HUES64 (cell line): ENCODE data around the gene SLC22A14.
"Not testable (repeated sequence)": the region's sequence is repeated elsewhere in the genome, so short reads cannot be mapped to it uniquely, and the experiment has no call there.

ENCODE experiments used
- H3K27ac ChIP-seq: 2 replicates; pipeline ENCODE4 v1.7.0; 2013; ENCODE audit warnings: low read depth, low read length, inconsistent platforms
- H3K27me3 ChIP-seq: 2 replicates; pipeline ENCODE4 v1.6.1; 2013; ENCODE audit warnings: mild to moderate bottlenecking, low read length; ENCODE audit not compliant: insufficient read depth
- H3K36me3 ChIP-seq: 2 replicates; pipeline ENCODE4 v1.6.1; 2013; ENCODE audit warnings: mild to moderate bottlenecking, low read length; ENCODE audit not compliant: insufficient read depth
- H3K4me1 ChIP-seq: 2 replicates; pipeline ENCODE4 v1.6.1; 2013; ENCODE audit warnings: mild to moderate bottlenecking, low read length, moderate library complexity; ENCODE audit not compliant: insufficient read depth
- H3K4me3 ChIP-seq: 2 replicates; pipeline ENCODE4 v1.5.1; 2013; ENCODE audit warnings: mild to moderate bottlenecking, low read length, moderate library complexity
- H3K9ac ChIP-seq: 2 replicates; pipeline ENCODE4 v1.6.1; 2013; ENCODE audit warnings: mild to moderate bottlenecking, low read depth, low read length
- H3K9me3 ChIP-seq: 2 replicates; pipeline ENCODE4 v1.6.1; 2013; ENCODE audit warnings: low read depth, low read length; ENCODE audit not compliant: insufficient read depth
- WGBS: fragments of 150-250, 120-280 bp; methylation state at CpG from one replicate; pipeline ENCODE4 v1.1.7; 2013; ENCODE audit warnings: missing lambda C conversion rate; 5-methylcytosine and 5-hydroxymethylcytosine counted together

The SLC22A14 gene

DNA sequence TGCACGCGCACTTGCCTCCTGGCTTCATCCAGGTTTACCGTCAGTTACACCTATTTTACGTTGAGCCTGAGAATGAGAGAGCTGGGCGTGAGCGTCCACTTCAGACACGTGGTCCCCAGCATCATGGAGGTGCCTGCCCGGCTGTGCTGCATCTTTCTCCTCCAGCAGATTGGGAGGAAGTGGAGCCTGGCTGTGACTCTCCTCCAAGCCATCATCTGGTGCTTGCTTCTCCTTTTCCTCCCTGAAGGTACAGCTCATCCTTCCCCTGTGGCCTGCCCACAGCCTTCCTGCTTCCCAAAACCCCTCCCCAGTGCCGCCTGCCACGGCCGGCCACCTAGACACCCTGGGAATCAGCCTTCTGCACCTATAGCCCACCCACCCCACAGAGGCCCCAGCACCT is 31.6 kb downstream of the SLC22A14 start:
- H3K27ac ChIP-seq, result no peak overlapping the region
- H3K4me3 ChIP-seq, result no peak overlapping the region
- H3K9me3 ChIP-seq, result no peaks in the 10 kb centered on the region
- 86% methylated on average over 11 of the region's 11 CpGs for WGBS
- H3K4me1 ChIP-seq, result 0 out of 2 replicates have a peak, but pooled peaks cover 6% of the 10 kb centered on the region
- H3K27me3 ChIP-seq, result no peaks in the 10 kb centered on the region
- no peaks in the 10 kb centered on the region for H3K36me3 ChIP-seq
- no peak overlapping the region for H3K9ac ChIP-seq

GRCh38 chr3:38314112-38314763 is 32.1 kb downstream of the SLC22A14 start:
- 0 out of 2 replicates have a peak, but pooled peaks cover 6% of the 10 kb centered on the region for H3K4me1 ChIP-seq
- 62% methylated on average over 4 of the region's 4 CpGs for WGBS
- H3K36me3 ChIP-seq, result no peaks in the 10 kb centered on the region
- no peak overlapping the region for H3K4me3 ChIP-seq
- H3K27me3 ChIP-seq, result no peaks in the 10 kb centered on the region
- no peaks in the 10 kb centered on the region for H3K9me3 ChIP-seq
- no peak overlapping the region for H3K27ac ChIP-seq
- no peak overlapping the region for H3K9ac ChIP-seq

DNA sequence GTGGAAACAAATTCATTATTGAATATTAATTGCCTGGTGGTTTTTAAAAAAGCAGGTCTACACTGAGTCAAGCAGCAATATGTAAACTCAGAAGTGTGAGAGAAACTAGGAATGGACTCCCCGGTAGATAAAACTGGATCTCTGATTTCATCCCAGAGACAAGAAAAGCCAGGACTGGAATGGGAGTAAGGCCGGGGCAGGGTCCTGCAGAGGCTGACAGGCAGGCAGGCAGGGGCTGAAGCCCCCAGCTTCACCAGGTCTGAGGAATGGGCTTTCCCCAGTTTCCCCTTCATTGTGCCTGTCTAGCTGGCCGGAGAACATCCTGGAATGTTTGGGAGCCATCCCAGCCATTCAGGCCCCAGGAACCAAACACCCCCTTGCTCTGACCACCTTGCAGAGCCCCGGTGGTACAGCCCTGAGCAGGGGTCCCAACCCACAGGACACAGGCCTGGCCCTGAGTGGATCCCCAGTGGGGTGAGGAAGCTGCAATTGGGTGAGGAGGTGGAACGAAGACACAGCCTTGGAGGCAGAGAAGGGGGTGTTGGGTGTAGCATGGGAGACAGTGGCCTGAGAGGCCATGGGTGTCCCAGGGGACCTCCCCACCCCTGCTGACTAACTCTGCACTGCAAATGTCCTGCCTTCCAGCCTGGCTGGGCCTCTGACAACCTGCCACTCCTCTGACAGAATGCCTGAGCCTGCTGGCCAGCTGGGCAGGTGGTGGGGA is 32.8 kb downstream of the SLC22A14 start:
- Histone ChIP-seq H3K27ac (no peak overlapping the region), H3K9me3 (no peaks in the 10 kb centered on the region), H3K4me1 (0 out of 2 replicates have a peak, but pooled peaks cover 6% of the 10 kb centered on the region), H3K4me3 (no peak overlapping the region), H3K36me3 (no peaks in the 10 kb centered on the region), H3K27me3 (no peaks in the 10 kb centered on the region), H3K9ac (no peak overlapping the region)
- 78% methylated on average over 5 of the region's 5 CpGs for WGBS

DNA sequence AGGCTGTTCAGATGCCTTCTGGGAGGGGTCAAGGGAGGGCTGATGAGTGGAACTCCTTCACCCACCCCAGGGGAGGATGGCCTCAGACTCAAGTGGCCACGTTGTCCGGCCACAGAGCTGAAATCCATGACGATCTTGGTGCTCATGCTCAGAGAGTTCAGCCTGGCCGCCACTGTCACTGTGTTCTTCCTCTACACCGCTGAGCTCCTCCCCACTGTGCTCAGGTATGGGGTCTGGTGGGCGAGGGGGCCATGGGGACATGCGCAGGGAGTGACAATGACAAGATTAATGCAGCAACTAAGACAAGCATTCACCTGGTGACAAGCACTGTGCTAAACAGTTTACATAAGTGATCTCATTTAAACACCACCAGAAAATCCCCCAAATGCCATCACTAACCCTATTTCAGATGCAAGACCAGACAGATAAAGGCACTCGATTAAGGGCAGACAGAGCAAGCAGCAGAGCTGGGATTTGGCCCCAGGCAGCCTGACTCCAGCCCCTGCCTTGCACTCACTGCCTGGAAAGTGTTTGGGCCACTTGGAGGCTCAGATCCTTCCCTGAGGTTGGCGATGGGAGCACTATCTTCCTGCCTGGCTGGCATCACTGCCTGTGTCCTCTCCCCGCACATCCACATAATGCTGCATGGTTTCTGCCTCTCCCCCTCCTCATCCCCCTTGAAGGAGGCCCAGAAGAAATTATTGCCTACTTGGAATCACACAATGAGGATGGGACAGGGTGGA is 33.6 kb downstream of the SLC22A14 start:
- H3K9me3 ChIP-seq, result no peaks in the 10 kb centered on the region
- H3K4me3 ChIP-seq, result no peak overlapping the region
- no peaks in the 10 kb centered on the region for H3K27me3 ChIP-seq
- 87% methylated on average over 10 of the region's 10 CpGs for WGBS
- 0 out of 2 replicates have a peak, but pooled peaks cover 6% of the 10 kb centered on the region for H3K4me1 ChIP-seq
- H3K36me3 ChIP-seq, result no peaks in the 10 kb centered on the region
- H3K27ac ChIP-seq, result no peak overlapping the region
- H3K9ac ChIP-seq, result no peak overlapping the region

DNA sequence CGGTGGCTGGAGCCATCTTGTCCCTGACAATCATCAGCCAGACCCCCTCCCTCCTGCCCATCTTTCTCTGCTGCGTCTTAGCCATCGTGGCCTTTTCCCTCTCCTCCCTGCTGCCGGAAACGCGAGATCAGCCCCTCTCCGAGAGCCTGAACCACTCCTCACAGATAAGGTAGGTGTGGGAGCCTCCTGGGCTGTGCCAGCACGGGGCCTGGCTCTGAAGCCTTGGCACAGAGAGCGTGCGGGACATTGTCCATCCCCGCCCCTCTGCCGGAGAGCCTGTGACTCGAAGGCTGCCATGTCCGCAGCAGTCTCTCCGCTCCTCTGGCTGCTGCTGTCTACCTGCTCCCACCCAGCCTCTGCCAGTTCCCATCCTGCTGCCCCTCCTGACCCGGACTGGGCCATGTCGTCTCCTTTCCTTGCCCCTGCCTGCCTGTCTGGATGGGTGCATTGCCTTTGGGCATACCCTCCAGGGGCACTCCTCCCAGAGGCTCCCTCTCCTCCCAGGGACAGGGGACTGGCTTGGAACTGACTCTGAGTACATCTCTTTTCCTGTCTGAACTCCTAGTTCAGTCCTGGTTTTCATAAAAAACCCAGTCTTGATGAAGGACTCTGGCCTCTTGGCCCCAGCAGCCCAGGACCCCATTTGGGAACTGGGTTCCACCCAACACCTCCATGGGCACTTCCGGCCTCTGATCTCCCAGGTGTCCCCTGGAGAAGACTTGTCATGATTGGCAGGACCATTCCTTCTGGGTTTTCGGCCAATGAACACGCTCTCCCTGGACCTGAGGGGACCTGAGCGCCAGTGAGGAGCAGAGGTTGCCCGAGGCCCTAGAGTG is 34.5 kb downstream of the SLC22A14 start:
- Histone ChIP-seq H3K36me3 (no peaks in the 10 kb centered on the region), H3K27me3 (no peaks in the 10 kb centered on the region), H3K9ac (no peak overlapping the region), H3K27ac (no peak overlapping the region), H3K4me1 (0 out of 2 replicates have a peak, but pooled peaks cover 6% of the 10 kb centered on the region), H3K4me3 (no peak overlapping the region), H3K9me3 (no peaks in the 10 kb centered on the region)
- 90% methylated on average over 22 of the region's 22 CpGs for WGBS

DNA sequence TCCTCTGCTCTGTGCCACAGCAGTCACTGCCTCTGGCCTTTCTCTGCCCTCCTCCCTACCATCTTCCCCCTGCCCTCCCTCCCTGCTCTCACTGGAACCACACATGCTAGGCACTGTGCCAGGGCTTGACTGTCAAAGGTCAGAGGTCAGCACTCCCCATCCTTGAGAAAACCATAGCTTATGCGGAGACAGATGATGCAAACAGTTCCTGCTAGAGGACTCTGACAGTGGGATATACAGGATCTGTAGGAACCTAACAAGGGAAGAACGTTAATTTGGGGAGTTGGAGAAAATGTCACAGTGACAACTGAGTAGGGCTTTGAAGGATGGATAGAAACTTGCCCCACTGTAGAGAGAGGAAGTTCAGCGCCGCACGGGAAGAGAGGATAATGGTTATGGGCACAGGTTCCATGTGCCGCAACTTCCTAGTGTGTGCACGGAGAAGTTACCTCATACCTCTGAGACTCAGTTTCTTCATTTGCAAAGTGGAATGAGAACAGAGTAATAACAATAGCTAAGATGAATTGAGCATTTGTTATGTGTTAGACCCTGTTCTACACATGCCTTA is 35.2 kb downstream of the SLC22A14 start:
- Histone ChIP-seq H3K4me1 (0 out of 2 replicates have a peak, but pooled peaks cover 6% of the 10 kb centered on the region), H3K9ac (no peak overlapping the region), H3K27ac (no peak overlapping the region), H3K36me3 (no peaks in the 10 kb centered on the region), H3K9me3 (no peaks in the 10 kb centered on the region), H3K4me3 (no peak overlapping the region), H3K27me3 (no peaks in the 10 kb centered on the region)
- 93% methylated on average over 7 of the region's 7 CpGs for WGBS

GRCh38 chr3:38318766-38319671 is 36.9 kb downstream of the SLC22A14 start:
- Histone ChIP-seq H3K9me3 (no peaks in the 10 kb centered on the region), H3K4me1 (0 out of 2 replicates have a peak, but pooled peaks cover 6% of the 10 kb centered on the region), H3K9ac (no peak overlapping the region), H3K36me3 (no peaks in the 10 kb centered on the region), H3K27ac (no peak overlapping the region), H3K27me3 (no peaks in the 10 kb centered on the region), H3K4me3 (no peak overlapping the region)
- WGBS, result 94% methylated on average over 8 of the region's 8 CpGs

- not testable (repeated sequence) for H3K9me3 ChIP-seq
- 95% methylated on average over 3 of the region's 4 CpGs for WGBS
Measured at GRCh38 chr3:38320638-38321037, 38.5 kb downstream of the SLC22A14 start.

DNA sequence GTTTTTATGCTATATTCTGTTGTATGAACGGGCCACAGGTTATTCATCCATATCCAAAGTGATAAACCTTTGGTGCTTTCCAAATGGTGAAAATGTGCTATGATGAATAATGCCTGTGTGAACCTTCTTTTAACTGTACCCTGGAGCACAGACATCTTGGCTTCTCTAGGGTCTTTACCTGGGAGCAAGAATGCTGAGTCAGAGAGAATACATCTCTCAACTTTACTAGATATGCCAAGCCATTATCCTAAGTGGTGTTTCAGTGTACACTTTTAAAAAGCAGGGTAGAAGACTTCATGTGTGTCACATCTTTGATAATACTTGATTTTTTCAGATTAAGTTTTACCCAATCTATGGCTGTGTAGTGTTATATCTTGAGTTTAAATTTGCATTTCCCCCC is 41.0 kb downstream of the SLC22A14 start:
- no peaks in the 10 kb centered on the region; the same call in 1 of the 2 replicates for H3K9me3 ChIP-seq
- no peaks in the 10 kb centered on the region for H3K27me3 ChIP-seq
- no peak overlapping the region for H3K4me3 ChIP-seq
- H3K36me3 ChIP-seq, result no peaks in the 10 kb centered on the region
- H3K9ac ChIP-seq, result no peak overlapping the region
- no peak overlapping the region for H3K27ac ChIP-seq
- no peaks in the 10 kb centered on the region for H3K4me1 ChIP-seq
- WGBS, result 100% methylated on average over 1 of the region's 1 CpG

More at GRCh38 chr3:38320638-38321037, 38.5 kb downstream of the SLC22A14 start:
- not testable (repeated sequence) for H3K9ac ChIP-seq, H3K4me1 ChIP-seq, H3K4me3 ChIP-seq, H3K27me3 ChIP-seq, H3K27ac ChIP-seq, H3K36me3 ChIP-seq

GRCh38 chr3:38325256-38325655 is 43.2 kb downstream of the SLC22A14 start:
- Histone ChIP-seq H3K4me3 (no peak overlapping the region), H3K36me3 (no peaks in the 10 kb centered on the region), H3K9me3 (no peaks in the 10 kb centered on the region; the same call in 1 of the 2 replicates), H3K27me3 (no peaks in the 10 kb centered on the region), H3K4me1 (no peaks in the 10 kb centered on the region), H3K9ac (no peak overlapping the region), H3K27ac (no peak overlapping the region)
- 93% methylated on average over 2 of the region's 2 CpGs for WGBS
